ENCODE data around the gene IQCE. TPM values are rescaled to one million over a fixed set of nuclear protein-coding genes. Genes with fewer than 3 reads are reported as not detected.
"Not testable (repeated sequence)": the region's sequence is repeated elsewhere in the genome, so short reads cannot be mapped to it uniquely, and the experiment has no call there.

The IQCE gene
- polyA plus RNA-seq, 1 donor from 2014 or later = 2.3 TPM

- peaks cover 5% of the 10 kb centered on the region for H3K36me3 Mint-ChIP-seq
- H3K27ac Mint-ChIP-seq = no peak overlapping the region
- no peak overlapping the region for H3K4me3 Mint-ChIP-seq
- H3K9me3 Mint-ChIP-seq = no peaks in the 10 kb centered on the region
- H3K4me1 Mint-ChIP-seq = no peaks in the 10 kb centered on the region
- H3K27me3 Mint-ChIP-seq = no peaks in the 10 kb centered on the region
Measured at GRCh38 chr7:2585446-2585845, 26.7 kb downstream of the IQCE start.

DNA sequence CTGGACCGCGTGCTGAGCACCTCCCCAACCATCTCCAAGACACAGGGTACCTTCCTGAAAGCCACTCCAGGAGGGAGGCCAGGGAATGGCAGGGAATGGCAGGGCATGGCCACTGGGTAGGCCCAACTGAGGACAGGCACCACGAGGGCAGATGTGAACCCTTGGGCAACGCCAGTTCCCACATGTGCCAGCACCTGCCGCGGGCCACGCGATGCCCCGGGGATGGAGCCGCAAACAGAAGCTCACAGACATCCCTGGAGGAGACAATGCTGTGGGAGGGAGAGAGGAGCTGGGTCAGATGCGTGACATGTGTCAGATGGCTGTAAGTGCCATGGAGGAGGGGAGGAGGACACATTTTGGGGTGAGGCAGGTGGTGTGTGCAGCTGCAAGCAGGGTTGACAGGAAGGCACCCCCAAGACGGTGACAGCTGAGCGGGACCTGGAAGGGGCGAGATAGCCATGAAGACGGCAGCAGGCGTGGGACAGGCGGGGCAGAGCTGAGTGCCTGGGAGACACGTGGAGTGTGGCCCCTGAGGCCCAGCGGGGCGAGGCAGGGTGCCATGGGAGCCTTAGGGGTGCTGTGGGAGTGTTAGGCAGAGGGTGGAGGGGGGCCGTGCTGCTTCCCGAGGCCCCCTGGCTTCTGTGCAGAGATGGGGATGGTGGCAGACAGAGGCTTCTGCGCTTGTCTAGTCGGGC lies 27.7 kb downstream of the IQCE start:
- Mint-ChIP-seq H3K27ac (peak overlapping the region in 2 of 3 donors; percentile 21 to 73), H3K4me3 (no peak overlapping the region), H3K9me3 (no peaks in the 10 kb centered on the region), H3K27me3 (no peaks in the 10 kb centered on the region), H3K36me3 (peaks cover 4% of the 10 kb centered on the region), H3K4me1 (no peaks in the 10 kb centered on the region)

GRCh38 chr7:2587134-2587533 lies 28.4 kb downstream of the IQCE start:
- no peak overlapping the region for H3K27ac Mint-ChIP-seq
- H3K27me3 Mint-ChIP-seq = no peaks in the 10 kb centered on the region
- H3K36me3 Mint-ChIP-seq = peaks cover 4% of the 10 kb centered on the region
- no peaks in the 10 kb centered on the region for H3K9me3 Mint-ChIP-seq
- no peaks in the 10 kb centered on the region for H3K4me1 Mint-ChIP-seq
- H3K4me3 Mint-ChIP-seq = no peak overlapping the region

- H3K9me3 Mint-ChIP-seq = no peaks in the 10 kb centered on the region
- H3K4me1 Mint-ChIP-seq = no peaks in the 10 kb centered on the region
- H3K27ac Mint-ChIP-seq = no peak overlapping the region
- peaks cover 4% of the 10 kb centered on the region for H3K36me3 Mint-ChIP-seq
- no peak overlapping the region for H3K4me3 Mint-ChIP-seq
- H3K27me3 Mint-ChIP-seq = no peaks in the 10 kb centered on the region
Measured at GRCh38 chr7:2587778-2588177, 29.0 kb downstream of the IQCE start.

- Mint-ChIP-seq H3K9me3 (no peaks in the 10 kb centered on the region), H3K36me3 (peaks cover 7% of the 10 kb centered on the region), H3K4me1 (no peaks in the 10 kb centered on the region), H3K27ac (no peak overlapping the region), H3K4me3 (no peak overlapping the region), H3K27me3 (no peaks in the 10 kb centered on the region)
Measured at GRCh38 chr7:2589341-2589740, 30.6 kb downstream of the IQCE start.

- not testable (repeated sequence) for H3K9me3 Mint-ChIP-seq, H3K27ac Mint-ChIP-seq, H3K4me1 Mint-ChIP-seq, H3K27me3 Mint-ChIP-seq, H3K36me3 Mint-ChIP-seq, H3K4me3 Mint-ChIP-seq
Measured at GRCh38 chr7:2589941-2590340, 31.2 kb downstream of the IQCE start.

DNA sequence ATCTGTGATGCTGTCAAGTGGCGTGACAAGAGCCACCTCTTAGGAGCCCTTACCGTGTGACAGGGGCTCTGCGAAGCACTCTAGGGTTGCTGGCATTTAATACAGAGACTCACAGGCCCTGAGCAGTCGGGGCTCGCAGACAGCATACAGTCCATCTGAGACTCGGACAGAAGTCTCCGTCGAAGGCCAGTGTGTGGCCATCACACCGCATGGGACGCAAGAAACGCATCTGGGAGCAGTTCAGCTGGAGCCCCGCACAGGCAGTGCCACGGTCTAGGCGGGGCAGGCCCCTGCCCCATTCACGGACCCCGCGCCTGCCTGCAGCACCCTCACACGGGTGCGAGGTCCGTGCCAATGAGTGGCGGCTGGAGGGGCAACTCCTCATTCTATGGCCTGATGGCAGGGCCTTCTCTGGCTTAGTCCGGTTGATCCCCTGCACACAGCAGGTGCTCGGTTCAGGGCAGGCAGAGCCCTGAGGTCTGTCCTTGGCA lies 33.6 kb downstream of the IQCE start:
- H3K4me3 Mint-ChIP-seq = no peak overlapping the region
- H3K9me3 Mint-ChIP-seq = no peaks in the 10 kb centered on the region
- H3K4me1 Mint-ChIP-seq = peaks cover 0 to 2% (median 0%) of the 10 kb centered on the region in 3 donors
- H3K27me3 Mint-ChIP-seq = no peaks in the 10 kb centered on the region
- H3K27ac Mint-ChIP-seq = no peak overlapping the region
- H3K36me3 Mint-ChIP-seq = peaks cover 5% of the 10 kb centered on the region

GRCh38 chr7:2593036-2593727 lies 34.4 kb downstream of the IQCE start:
- no peaks in the 10 kb centered on the region for H3K27me3 Mint-ChIP-seq
- H3K9me3 Mint-ChIP-seq = no peaks in the 10 kb centered on the region
- peaks cover 0 to 2% (median 0%) of the 10 kb centered on the region in 3 donors for H3K4me1 Mint-ChIP-seq
- H3K4me3 Mint-ChIP-seq = no peak overlapping the region
- peaks cover 5% of the 10 kb centered on the region for H3K36me3 Mint-ChIP-seq
- no peak overlapping the region for H3K27ac Mint-ChIP-seq

DNA sequence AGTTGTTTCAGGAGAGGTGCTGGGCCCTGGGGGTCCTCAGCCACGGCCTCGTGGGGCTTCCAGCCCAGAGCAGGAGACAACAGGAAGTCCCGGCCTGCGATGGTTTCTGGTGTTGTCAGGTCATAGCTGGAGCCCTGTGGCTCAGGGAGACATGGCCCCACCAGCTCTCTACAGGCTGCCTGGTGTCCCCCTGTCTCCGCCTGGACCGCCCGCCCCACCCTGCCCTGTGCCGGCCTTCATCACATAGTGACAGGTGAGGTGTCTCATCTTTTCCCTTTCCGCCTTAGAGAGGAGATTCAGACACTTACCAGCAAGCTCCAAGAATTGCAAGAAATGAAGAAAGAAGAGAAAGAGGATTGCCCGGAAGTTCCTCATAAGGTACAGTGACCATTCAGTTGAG lies 35.8 kb downstream of the IQCE start:
- Mint-ChIP-seq H3K36me3 (peaks cover 5% of the 10 kb centered on the region), H3K4me1 (peaks cover 0 to 2% (median 0%) of the 10 kb centered on the region in 3 donors), H3K4me3 (no peak overlapping the region), H3K27ac (peak overlapping the region in 1 of 3 donors; percentile 39), H3K27me3 (no peaks in the 10 kb centered on the region), H3K9me3 (no peaks in the 10 kb centered on the region)

DNA sequence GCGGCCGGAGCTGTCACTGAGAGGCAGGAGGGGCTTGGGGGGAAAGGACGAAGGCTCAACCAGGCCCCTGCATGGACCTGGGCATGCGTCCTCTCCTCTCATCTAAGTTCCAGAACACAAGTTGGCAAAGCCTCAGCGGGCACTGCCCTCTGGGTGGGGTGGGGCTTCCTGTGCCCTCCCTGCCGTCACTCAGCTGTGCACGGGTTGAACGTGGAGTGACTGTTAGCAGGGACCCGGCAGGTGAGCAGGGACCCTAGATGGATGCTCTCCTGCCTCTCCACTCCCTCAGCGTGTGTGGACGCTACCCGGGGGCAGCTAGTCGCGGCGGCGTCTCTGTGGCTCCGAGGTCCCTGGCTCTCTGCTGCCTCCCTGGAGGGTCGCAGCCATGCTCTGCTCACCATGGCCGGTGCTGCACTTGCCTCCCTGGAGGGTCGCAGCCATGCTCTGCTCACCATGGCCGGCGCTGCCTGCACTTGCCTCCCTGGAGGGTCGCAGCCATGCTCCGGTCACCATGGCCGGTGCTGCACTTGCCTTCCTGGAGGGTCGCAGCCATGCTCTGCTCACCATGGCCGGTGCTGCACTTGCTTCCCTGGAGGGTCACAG lies 36.6 kb downstream of the IQCE start:
- peaks cover 0 to 2% (median 0%) of the 10 kb centered on the region in 3 donors for H3K4me1 Mint-ChIP-seq
- H3K9me3 Mint-ChIP-seq = no peaks in the 10 kb centered on the region
- H3K27me3 Mint-ChIP-seq = no peaks in the 10 kb centered on the region
- no peak overlapping the region for H3K4me3 Mint-ChIP-seq
- H3K36me3 Mint-ChIP-seq = peaks cover 5% of the 10 kb centered on the region
- H3K27ac Mint-ChIP-seq = no peak overlapping the region

GRCh38 chr7:2596464-2597272 lies 37.9 kb downstream of the IQCE start:
- Mint-ChIP-seq H3K4me3 (no peak overlapping the region), H3K4me1 (peaks cover 0 to 2% (median 0%) of the 10 kb centered on the region in 3 donors), H3K27me3 (no peaks in the 10 kb centered on the region), H3K9me3 (no peaks in the 10 kb centered on the region), H3K27ac (no peak overlapping the region), H3K36me3 (peaks cover 8% of the 10 kb centered on the region)

DNA sequence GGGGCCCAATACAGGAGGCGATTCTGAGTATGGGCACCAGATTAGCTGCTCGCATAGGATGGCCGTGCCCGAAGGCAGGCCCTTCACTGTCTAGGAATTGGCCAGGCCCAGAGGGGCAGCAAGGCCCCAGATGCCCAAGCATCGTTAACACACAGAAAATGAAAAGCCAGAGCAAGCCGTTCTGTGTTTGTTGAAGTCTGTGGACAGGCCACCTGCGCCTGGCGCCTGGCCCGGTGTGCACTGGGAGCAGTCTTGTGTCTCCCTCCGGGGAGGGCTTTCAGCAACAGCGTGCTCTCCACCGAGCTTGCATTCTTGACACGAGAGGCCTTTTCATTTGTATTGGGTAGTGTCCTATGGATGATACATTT lies 38.5 kb downstream of the IQCE start:
- Mint-ChIP-seq H3K4me3 (no peak overlapping the region), H3K27ac (no peak overlapping the region), H3K9me3 (no peaks in the 10 kb centered on the region), H3K36me3 (peaks cover 8% of the 10 kb centered on the region), H3K27me3 (no peaks in the 10 kb centered on the region), H3K4me1 (peaks cover 0 to 2% (median 0%) of the 10 kb centered on the region in 3 donors)

- no peaks in the 10 kb centered on the region for H3K27me3 Mint-ChIP-seq
- no peaks in the 10 kb centered on the region for H3K9me3 Mint-ChIP-seq
- peaks cover 7% of the 10 kb centered on the region for H3K36me3 Mint-ChIP-seq
- no peak overlapping the region for H3K4me3 Mint-ChIP-seq
- peaks cover 0 to 2% (median 0%) of the 10 kb centered on the region in 3 donors for H3K4me1 Mint-ChIP-seq
- H3K27ac Mint-ChIP-seq = peak overlapping the region in 1 of 3 donors; percentile 22
Measured at GRCh38 chr7:2598154-2598823, 39.5 kb downstream of the IQCE start.

DNA sequence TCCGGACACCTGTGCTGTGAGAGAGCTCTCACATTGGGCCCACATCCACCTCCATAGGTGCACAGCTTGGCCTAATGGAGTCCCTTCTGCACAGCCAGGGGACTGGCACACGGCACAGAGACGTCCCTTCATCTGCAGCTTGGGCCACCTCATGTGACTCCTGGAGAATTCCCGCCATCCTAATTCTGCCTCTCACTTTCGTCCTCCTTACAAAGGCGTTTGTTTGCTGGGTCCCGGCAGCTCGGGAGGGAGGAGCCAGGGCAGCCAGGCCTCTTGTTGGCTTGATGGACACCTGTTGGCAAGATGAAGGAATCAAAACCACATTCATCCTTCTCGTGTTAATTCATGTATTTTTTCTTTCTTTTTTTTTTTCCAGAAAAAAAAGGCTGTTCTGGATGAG lies 42.3 kb downstream of the IQCE start:
- no peaks in the 10 kb centered on the region for H3K4me1 Mint-ChIP-seq

More for the DNA sequence above, 42.3 kb downstream of the IQCE start:
- Mint-ChIP-seq H3K27ac (no peak overlapping the region), H3K36me3 (peaks cover 5% of the 10 kb centered on the region), H3K4me3 (no peak overlapping the region), H3K9me3 (no peaks in the 10 kb centered on the region), H3K27me3 (no peaks in the 10 kb centered on the region)
